UCSD-AML1 (cell line): Measurements from ENCODE around the gene IRX4.
"Not testable (repeated sequence)": the region's sequence is repeated elsewhere in the genome, so short reads cannot be mapped to it uniquely, and the experiment has no call there.

Source experiments
- DNase-seq: peaks from one replicate; lab custom pipeline; 2025; ENCODE audit not compliant: unreplicated experiment; lab: John Stamatoyannopoulos, UW

Gene IRX4

GRCh38 chr5:1879292-1880263, 3.1 kb downstream of the IRX4 start:
- no peak for DNase-seq

- no peak for DNase-seq
These were observed 4.5 kb downstream of the IRX4 start for GRCh38 chr5:1878050-1878849.

GRCh38 chr5:1877103-1878049, 5.3 kb downstream of the IRX4 start:
- no peak for DNase-seq

GRCh38 chr5:1876660-1877064, 6.1 kb downstream of the IRX4 start:
- no peak for DNase-seq

GRCh38 chr5:1875843-1876659, 6.7 kb downstream of the IRX4 start:
- no peak for DNase-seq

- DNase-seq: no peak
These were observed 7.4 kb downstream of the IRX4 start for GRCh38 chr5:1875281-1875842.

- no peak for DNase-seq
These were observed 7.9 kb downstream of the IRX4 start for GRCh38 chr5:1874771-1875220.

- DNase-seq: no peak
These were observed 8.4 kb downstream of the IRX4 start for GRCh38 chr5:1874348-1874747.

GRCh38 chr5:1873243-1873959, 9.3 kb downstream of the IRX4 start:
- DNase-seq: no peak

GRCh38 chr5:1871441-1871840, 11.3 kb downstream of the IRX4 start:
- no peak for DNase-seq

GRCh38 chr5:1870435-1871272, 12.1 kb downstream of the IRX4 start:
- DNase-seq: not testable (repeated sequence)

- no peak for DNase-seq
These were observed 13.7 kb downstream of the IRX4 start for GRCh38 chr5:1868886-1869475.

- DNase-seq: no peak
These were observed 14.9 kb downstream of the IRX4 start for GRCh38 chr5:1867815-1868143.

GRCh38 chr5:1867114-1867814, 15.5 kb downstream of the IRX4 start:
- no peak for DNase-seq

- no peak for DNase-seq
These were observed 16.8 kb downstream of the IRX4 start for GRCh38 chr5:1865948-1866347.

GRCh38 chr5:1865486-1865885, 17.2 kb downstream of the IRX4 start:
- no peak for DNase-seq

- DNase-seq: no peak
These were observed 17.8 kb downstream of the IRX4 start for GRCh38 chr5:1864896-1865440.
